Neural crest cell (in vitro differentiated cells): ENCODE measurements around the gene SPECC1. TPM values are rescaled to one million over a fixed set of nuclear protein-coding genes. Genes with fewer than 3 reads are reported as not detected.
"Not testable (repeated sequence)": the region's sequence is repeated elsewhere in the genome, so short reads cannot be mapped to it uniquely, and the experiment has no call there.

Experiments
- DNase-seq: peaks from one replicate; pipeline ENCODE4 v3.0.0; 2021; ENCODE audit warnings: low read depth, mixed read lengths, low spot score
- H3K27ac Mint-ChIP-seq: one replicate; pipeline ENCODE4 v1.8.0; 2021; ENCODE audit warnings: mild to moderate bottlenecking, mixed read lengths; ENCODE audit not compliant: unreplicated experiment
- H3K27me3 Mint-ChIP-seq: 2 replicates; pipeline ENCODE4 v1.8.0; 2021; ENCODE audit warnings: low read depth, mild to moderate bottlenecking, mixed read lengths
- H3K36me3 Mint-ChIP-seq: 2 replicates; pipeline ENCODE4 v1.8.0; 2021; ENCODE audit warnings: low read depth, mild to moderate bottlenecking, mixed read lengths
- H3K4me1 Mint-ChIP-seq: 2 replicates; pipeline ENCODE4 v1.8.0; 2021; ENCODE audit warnings: mixed read lengths
- H3K4me3 Mint-ChIP-seq: one replicate; pipeline ENCODE4 v1.8.0; 2021; ENCODE audit warnings: mild to moderate bottlenecking, mixed read lengths
- H3K9me3 Mint-ChIP-seq: 2 replicates; pipeline ENCODE4 v1.8.0; 2021; ENCODE audit warnings: mixed read lengths
- total RNA-seq: library from RNA; stranded (reverse); gene quantifications from 2 replicates; pipeline ENCODE4 v1.2.1, GENCODE V29; 2021
- TF ChIP-seq, protein P1 (sequence below): fragments of 200-600 bp; sonication (generic); conservative IDR thresholded peaks from 2 replicates; pipeline ENCODE4 v1.5.0; 2021; ENCODE audit warnings: antibody characterized with exemption, mild to moderate bottlenecking

The SPECC1 gene
- total RNA-seq, 1 donor from 2014 or later, result 71.0 TPM

DNA sequence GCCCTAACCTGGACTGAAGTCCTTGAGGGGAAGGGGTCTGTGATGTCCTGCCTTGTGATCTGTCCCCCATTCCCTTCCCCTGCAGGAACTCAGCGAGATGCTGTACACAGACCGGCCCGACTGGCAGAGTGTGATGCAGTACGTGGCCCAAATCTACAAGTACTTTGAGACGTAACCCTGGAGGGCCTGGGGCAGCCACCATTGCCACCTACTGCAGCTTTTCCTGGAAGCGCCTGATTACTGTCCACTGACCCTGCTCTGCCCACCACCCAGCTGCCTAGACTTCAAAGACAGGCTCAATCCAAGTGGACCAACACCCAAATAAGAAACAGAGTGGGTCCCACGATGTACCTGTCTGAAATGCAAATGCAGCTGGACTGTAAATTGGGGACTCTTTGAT, 304.7 kb downstream of the SPECC1 start:
- no peak for DNase-seq
- Mint-ChIP-seq H3K9me3 (no peaks in the 10 kb centered on the region), H3K36me3 (peaks cover 11% of the 10 kb centered on the region), H3K27ac (peak overlapping the region; percentile 68), H3K27me3 (no peaks in the 10 kb centered on the region), H3K4me1 (no peaks in the 10 kb centered on the region), H3K4me3 (no peak overlapping the region)
- TF ChIP-seq, protein P1, sequence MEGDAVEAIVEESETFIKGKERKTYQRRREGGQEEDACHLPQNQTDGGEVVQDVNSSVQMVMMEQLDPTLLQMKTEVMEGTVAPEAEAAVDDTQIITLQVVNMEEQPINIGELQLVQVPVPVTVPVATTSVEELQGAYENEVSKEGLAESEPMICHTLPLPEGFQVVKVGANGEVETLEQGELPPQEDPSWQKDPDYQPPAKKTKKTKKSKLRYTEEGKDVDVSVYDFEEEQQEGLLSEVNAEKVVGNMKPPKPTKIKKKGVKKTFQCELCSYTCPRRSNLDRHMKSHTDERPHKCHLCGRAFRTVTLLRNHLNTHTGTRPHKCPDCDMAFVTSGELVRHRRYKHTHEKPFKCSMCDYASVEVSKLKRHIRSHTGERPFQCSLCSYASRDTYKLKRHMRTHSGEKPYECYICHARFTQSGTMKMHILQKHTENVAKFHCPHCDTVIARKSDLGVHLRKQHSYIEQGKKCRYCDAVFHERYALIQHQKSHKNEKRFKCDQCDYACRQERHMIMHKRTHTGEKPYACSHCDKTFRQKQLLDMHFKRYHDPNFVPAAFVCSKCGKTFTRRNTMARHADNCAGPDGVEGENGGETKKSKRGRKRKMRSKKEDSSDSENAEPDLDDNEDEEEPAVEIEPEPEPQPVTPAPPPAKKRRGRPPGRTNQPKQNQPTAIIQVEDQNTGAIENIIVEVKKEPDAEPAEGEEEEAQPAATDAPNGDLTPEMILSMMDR, result no peak

DNA sequence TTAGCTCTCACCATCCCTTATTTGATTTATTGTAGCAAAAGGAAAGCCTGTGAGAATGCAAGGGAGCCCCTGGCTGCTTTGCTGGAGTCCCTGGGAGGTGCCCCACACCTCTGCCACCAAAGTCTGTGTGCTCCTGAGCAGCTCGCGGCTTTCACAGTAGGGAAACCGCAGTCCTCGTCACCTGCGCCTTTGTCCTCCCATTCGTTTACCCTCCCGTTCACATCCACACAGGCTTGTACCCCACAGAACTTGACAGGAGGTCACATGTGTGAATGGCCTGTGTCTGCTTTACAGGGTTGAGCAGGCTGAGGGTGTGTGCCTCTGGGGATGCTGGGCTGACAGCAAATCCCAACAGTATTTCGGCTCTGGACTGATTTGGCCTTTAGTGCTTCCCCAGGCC, 305.7 kb downstream of the SPECC1 start:
- DNase-seq, result no peak
- no peak overlapping the region for H3K4me3 Mint-ChIP-seq
- H3K36me3 Mint-ChIP-seq, result peaks cover 6% of the 10 kb centered on the region
- H3K27me3 Mint-ChIP-seq, result no peaks in the 10 kb centered on the region
- TF ChIP-seq, protein P1, result no peak
- no peaks in the 10 kb centered on the region for H3K9me3 Mint-ChIP-seq
- no peaks in the 10 kb centered on the region for H3K4me1 Mint-ChIP-seq
- H3K27ac Mint-ChIP-seq, result peak overlapping the region; percentile 62

- Mint-ChIP-seq H3K4me3 (no peak overlapping the region), H3K36me3 (peaks cover 2% of the 10 kb centered on the region), H3K9me3 (no peaks in the 10 kb centered on the region), H3K27ac (no peak overlapping the region), H3K4me1 (no peaks in the 10 kb centered on the region), H3K27me3 (no peaks in the 10 kb centered on the region)
- TF ChIP-seq, protein P1, result no peak
- DNase-seq, result no peak
Observed at GRCh38 chr17:20315311-20315710, 306.2 kb downstream of the SPECC1 start.

DNA sequence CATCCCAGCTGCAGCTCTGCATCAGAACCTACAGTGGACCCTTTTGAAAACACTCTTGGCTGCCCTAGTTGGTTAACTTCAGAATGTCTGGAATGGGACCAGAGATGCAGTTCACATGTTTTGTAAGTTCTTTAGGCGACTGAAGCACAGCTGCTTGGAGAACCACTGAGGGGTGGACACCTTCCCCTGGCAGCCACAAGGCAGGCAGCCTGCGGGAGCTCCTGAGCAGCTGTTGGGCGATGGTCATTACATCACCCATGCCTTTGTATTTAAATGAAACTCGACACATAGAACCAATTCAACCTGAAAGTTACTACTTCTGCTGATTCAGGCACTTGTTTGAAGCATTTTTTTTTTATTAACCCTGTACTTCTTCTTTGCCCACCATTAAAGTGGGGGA, 306.7 kb downstream of the SPECC1 start:
- H3K27me3 Mint-ChIP-seq, result no peaks in the 10 kb centered on the region
- no peak overlapping the region for H3K4me3 Mint-ChIP-seq
- no peaks in the 10 kb centered on the region for H3K4me1 Mint-ChIP-seq
- no peak overlapping the region for H3K27ac Mint-ChIP-seq
- no peaks in the 10 kb centered on the region for H3K9me3 Mint-ChIP-seq
- TF ChIP-seq, protein P1, result no peak
- H3K36me3 Mint-ChIP-seq, result peaks cover 3% of the 10 kb centered on the region
- no peak for DNase-seq

DNA sequence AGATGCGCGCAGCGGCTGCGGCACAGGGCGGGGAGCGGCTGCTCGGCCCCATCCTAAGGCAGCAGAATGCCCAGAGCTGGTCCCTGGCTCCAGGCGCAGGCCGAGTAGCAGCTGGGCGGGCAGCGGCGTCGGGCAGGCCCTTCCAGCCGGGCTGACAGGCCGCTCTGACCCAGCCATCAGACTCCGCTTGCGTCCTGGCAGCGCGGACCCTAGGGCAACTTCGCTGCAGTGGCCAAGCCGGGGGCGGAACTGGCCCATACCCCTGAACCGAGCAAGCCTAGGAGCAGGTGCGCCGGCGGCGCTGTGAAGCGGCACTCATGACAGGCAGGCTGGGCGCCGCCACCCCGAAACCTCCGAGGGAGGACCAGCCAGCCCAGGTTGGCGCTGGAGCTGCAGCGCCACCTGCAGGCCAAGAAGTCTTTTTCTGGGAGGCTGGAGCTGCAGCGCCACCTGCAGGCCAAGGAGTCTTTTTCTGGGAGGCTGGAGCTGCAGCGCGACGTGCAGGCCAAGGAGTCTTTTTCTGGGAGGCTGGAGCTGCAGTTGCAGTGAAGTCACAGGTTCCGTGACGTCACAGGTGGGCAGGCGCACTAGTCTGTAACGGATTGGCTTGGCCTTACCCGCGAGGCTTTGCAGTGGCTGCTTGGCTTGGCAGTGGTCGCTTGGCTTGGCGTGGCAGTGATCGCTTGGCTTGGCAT, 311.5 kb downstream of the SPECC1 start:
- not testable (repeated sequence) for H3K4me3 Mint-ChIP-seq, H3K27me3 Mint-ChIP-seq, H3K9me3 Mint-ChIP-seq, H3K36me3 Mint-ChIP-seq, H3K27ac Mint-ChIP-seq, H3K4me1 Mint-ChIP-seq
- peak; percentile 73 for DNase-seq
- TF ChIP-seq, protein P1, result peak; percentile 99

- H3K27me3 Mint-ChIP-seq, DNase-seq, H3K4me3 Mint-ChIP-seq, H3K36me3 Mint-ChIP-seq, H3K9me3 Mint-ChIP-seq, H3K4me1 Mint-ChIP-seq, H3K27ac Mint-ChIP-seq: not testable (repeated sequence)
Observed at GRCh38 chr17:20321357-20321756, 312.2 kb downstream of the SPECC1 start.

DNA sequence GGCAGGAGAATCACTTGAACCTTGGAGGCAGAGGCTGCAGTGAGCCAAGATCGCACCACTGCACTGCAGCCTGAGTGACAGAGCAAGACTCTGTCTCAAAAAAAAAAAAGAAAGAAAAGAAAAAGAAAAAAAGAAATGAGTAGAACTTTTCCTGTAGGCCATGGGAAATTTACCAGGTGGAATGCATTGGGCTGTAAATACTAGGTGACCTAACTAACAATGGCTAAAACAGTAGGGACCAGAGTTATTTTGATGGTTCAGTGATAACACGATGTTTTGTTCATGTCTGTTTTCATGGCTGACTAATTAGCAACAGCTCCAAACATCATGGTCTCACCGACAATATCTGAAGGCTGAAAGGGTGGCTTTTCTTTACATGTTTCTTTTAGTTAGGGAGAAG, 318.6 kb downstream of the SPECC1 start:
- H3K27ac Mint-ChIP-seq, DNase-seq, H3K4me3 Mint-ChIP-seq, H3K36me3 Mint-ChIP-seq, H3K4me1 Mint-ChIP-seq, H3K9me3 Mint-ChIP-seq, H3K27me3 Mint-ChIP-seq: not testable (repeated sequence)

GRCh38 chr17:20351405-20351804, 342.2 kb downstream of the SPECC1 start:
- H3K36me3 Mint-ChIP-seq, DNase-seq, H3K4me3 Mint-ChIP-seq, H3K27ac Mint-ChIP-seq, H3K9me3 Mint-ChIP-seq, H3K4me1 Mint-ChIP-seq, H3K27me3 Mint-ChIP-seq: not testable (repeated sequence)

DNA sequence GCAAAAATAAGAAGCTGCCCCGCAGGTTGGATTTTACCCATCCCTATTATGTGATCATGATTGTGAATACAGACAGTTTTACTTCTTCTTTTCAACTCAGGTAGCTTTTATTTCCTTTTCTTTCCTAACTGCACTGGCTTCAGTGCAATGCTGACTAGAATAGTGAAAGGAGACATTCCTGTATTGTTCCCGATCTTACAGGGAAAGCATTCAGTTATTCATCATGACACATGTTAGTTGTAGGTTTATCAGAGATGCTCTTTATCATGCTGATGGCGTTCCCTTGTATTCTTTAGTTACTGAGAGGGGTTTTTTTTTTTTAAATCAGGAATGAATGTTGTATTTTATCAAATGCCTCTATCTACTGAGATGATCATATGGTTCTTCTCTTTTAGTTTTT, 343.4 kb downstream of the SPECC1 start:
- not testable (repeated sequence) for H3K27me3 Mint-ChIP-seq, H3K27ac Mint-ChIP-seq, H3K9me3 Mint-ChIP-seq, H3K4me3 Mint-ChIP-seq, H3K36me3 Mint-ChIP-seq, H3K4me1 Mint-ChIP-seq, DNase-seq
